ENCODE measurements around the gene CLEC3A. TPM values are rescaled to one million over a fixed set of nuclear protein-coding genes. Genes with fewer than 3 reads are reported as not detected.
"Not testable (repeated sequence)": the region's sequence is repeated elsewhere in the genome, so short reads cannot be mapped to it uniquely, and the experiment has no call there.

The CLEC3A gene, protein sequence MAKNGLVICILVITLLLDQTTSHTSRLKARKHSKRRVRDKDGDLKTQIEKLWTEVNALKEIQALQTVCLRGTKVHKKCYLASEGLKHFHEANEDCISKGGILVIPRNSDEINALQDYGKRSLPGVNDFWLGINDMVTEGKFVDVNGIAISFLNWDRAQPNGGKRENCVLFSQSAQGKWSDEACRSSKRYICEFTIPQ
- total RNA-seq: not detected in 2 replicates

DNA sequence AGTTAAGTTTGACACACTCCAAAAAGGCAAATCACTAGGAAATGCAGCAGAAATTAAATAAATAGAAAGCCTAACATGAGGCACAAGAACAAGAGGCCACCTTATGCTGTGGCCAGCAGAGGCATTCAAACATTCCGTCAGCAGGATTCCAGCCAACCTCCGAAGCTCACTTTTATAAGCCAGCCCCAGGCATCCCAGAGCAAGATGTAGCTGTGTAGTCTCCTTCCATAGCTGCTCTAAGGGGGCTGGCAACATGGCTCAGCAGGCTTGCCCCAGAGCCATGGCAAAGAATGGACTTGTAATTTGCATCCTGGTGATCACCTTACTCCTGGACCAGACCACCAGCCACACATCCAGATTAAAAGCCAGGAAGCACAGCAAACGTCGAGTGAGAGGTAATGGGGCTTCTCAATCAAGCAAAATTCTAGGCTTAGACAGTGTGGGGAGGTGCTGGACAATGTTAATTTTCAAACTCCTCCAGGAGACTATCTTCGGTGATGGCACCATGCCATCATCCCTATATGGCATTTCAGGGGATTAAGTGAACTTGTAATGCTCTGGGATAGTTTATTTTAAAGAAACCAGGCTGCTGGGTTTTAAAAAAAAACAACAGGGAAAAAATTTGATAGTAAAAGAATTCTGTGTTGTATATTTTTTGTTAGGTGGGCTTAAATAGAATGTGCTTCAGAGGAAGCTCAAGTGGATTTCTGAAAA, at the start of gene CLEC3A:
Gene CLEC3A, plus strand, starts transcription at position 202 of the 714 bp plus-strand sequence. Its CDS starts 79 bp downstream, at position 281.
- no peak for DNase-seq

DNA sequence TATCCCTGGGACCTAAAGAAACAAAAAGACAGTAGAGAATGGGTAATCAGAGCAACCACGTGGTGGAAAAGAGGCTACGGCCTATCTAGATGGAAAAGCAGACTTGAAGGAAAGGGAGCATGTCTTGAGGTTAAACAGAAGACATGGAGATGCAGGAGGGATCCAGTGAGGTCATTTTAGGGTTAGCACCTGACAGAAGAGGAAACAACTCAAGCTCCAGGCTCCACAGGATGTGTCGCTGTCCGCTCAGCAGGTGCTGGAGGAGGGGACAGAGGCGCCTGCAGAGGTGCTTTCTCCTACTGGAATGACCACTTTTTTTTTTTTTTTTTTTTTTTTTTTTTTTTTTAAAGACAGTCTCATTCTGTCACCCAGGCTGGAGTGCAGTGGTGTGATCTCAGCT, 47.5 kb upstream of the CLEC3A start:
- peak; percentile 31 for DNase-seq

DNA sequence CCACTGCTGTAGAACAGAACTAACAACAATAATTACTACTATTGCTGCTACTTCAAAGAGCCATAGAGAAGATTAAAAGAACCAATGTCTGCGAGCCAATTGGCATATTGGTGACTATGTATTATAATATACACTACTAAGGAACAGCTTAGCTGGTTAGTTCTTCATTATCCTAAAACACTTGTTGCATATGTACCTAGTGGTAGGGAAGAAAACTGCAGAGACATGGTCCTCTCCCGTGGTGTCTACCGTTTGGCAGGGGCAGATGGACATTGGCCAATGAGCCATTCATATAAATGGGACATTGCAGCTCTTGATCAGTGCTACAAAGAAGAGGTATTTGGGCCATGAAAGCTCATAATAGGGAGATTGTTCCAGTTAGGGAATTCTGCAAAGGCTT, 46.4 kb upstream of the CLEC3A start:
- DNase-seq: no peak

DNA sequence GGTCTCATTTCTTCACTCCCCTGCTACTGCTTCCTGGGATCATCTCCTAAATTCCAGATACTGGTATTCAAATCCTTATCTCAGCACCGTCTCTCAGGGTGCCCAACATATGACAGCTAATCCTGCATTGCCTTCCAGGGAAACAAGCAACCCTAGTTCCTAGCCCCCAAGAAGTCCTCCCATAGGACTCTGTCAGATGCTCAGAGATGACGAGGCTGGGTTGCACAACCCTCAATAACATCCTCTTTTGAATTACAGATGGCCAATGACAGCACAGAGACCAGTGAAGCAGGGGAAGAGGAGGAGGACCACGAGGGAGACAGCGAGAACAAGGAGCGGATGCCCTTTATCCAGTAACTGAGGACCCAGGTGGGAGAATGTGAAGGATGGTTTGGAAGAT, 45.0 kb upstream of the CLEC3A start:
- no peak for DNase-seq

DNA sequence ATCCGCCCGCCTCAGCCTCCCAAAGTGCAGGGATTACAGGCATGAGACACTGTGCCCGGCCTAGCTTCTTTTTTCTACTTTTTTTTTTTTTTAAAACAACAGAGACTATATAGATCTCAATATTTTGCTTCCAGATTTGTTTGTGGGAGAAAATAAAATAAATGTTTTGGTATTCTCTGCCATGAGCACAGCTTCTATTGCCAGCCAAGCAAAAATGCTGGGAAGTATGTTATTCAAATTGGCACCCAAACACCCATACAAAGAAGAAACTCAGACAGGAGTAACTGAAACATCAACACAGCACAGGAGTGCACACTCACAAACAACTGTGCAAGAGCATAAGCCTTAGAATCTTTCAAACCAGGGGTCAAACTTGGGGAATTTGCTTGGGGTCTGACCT, 37.2 kb upstream of the CLEC3A start:
- no peak for DNase-seq

DNA sequence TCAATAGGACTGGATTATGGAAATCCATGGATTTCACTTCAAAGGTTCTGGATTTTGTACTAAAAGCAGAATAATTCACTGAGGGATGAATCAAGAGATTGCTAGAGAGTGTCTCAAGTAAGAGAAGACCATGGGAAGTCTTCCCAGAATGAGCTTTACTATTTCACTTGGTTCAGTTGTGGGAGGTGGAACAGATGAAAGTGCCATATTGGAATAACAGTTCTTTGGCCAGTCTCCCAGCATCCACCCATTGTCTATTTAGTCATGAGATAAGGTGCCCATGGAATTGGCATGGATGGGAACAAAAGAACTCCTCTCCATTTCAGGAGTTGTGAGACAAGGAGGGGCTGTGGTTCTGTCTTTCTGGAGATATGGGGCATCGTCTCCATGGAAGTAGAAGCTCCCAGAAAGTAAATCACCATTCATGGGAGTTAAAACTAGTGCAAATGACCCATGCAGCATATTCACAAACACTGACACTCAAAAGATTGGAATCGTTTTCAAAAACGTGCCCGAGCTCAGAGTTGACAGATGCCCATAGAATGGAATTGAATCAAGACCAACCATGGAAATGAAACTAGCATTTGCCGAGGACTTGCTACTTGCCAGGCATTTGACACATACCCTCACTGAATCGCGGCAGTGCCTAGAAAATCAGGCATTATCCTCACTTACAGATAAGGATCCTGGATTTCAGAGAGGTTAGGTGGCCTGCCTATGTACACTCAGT, 36.2 kb upstream of the CLEC3A start:
- DNase-seq: no peak

DNA sequence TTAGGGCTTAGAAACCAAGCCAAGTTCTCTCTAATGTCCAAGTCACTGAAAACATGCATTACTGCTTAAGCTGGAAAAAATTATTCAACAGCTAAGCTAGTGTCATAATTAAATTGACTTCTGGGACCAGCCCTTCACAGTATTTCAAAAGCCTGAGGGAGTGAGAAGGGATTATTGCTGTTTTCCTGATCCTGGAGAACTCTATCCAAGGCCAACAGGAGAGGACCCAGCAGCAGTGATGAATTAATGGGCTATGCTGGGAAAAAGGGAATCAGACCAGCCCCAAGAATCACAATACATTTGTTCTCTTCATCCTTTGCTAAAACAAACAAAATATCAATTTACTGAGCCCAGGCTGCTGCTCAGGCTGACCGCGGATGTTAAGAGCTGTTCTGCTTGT, 34.5 kb upstream of the CLEC3A start:
- DNase-seq: no peak

DNA sequence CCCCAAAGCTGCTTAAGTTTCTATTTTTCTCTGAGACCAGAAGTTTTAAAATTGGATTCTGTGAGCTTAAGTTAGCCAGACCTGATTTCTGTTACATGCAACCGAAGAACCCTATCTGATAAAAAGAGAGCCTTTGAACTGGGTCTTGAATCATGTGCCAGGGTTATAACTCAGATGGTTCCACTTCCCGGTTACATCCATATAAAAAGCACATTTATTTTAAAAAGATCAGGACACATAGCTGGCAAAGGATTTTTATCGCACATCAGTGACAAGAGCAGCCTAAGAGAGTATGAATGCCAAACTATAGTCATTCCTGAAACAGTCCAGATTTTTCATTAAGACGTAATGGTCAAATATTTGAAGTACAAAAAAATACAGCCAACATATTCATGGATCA, 32.5 kb upstream of the CLEC3A start:
- no peak for DNase-seq

DNA sequence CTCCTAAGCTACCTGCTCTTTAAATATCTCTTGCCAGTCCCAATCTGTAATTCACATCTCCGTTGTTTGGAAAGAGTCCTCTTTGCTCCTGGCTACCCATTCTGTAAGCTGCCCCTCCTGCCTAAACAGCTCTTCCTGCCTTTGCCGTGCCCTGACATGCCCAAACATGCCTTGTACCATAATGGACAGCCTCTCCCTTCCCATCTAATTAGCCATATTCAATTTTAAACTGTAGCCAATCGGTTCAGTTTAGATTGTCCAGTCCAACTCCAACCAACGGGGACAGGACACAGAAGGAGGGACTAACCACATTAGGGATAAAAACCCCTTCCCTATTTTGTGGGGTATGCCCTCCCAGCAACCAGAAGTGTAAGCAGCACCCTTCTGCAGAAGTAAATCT, 30.6 kb upstream of the CLEC3A start:
- no peak for DNase-seq

DNA sequence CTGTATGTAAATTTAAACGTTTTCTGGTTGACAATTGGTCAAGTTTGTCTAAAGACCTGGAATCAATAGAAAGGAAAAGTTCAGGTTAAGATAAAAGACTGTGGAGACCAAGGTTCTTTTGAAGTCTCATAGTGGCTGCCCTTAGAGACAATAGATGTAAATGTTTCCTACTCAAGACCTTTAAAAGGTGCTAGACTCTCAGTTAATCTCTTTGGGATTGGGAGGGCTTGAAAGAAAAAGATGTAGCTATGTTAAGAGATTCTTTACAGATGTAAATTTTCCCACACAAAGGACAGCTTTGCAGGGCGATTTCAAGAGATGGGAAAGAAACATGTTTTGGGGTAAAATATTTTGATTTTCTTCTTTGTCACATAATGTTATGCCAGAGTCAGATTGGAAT, 30.0 kb upstream of the CLEC3A start:
- not testable (repeated sequence) for DNase-seq

DNA sequence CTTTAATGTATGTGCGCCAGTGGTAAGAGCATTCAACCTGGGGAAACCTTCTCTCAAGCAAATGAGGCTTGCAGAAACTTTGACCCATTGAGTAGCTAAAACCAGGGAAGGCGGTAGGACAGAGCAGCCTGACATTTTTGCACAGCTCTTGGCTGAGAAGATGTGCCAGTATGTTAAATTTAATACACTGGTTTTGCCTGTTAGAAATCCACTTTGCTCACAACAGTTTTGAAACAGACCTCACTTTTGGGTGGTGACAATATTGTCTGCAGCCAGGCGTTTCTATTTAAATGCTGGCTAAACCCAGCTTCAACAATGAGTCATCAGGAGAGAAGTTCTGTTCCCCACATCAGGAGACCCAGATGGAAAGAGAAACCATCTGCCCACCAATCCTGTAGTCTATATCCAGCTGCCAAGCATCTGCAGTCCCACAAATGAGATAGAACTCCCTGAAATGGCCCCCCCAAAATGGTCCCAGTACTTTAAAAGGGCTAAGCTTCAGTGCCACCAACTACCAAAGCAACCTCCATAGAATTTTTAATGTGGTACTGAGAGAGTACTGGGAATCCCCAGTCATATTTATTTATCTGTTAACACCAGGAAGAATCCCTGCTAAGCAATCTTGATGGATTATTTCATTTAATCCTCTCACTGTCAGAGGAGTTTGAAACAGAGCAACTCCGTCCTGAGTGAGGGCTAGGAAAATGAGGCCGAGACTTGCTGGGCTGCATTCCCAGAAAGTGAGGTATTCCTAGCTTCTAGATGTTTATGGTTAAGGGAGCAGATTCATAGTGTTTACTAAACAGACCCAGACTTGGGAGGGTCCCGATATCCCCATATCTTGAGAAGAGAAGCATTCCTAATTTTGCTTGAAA, 29.0 kb upstream of the CLEC3A start:
- DNase-seq: no peak

DNA sequence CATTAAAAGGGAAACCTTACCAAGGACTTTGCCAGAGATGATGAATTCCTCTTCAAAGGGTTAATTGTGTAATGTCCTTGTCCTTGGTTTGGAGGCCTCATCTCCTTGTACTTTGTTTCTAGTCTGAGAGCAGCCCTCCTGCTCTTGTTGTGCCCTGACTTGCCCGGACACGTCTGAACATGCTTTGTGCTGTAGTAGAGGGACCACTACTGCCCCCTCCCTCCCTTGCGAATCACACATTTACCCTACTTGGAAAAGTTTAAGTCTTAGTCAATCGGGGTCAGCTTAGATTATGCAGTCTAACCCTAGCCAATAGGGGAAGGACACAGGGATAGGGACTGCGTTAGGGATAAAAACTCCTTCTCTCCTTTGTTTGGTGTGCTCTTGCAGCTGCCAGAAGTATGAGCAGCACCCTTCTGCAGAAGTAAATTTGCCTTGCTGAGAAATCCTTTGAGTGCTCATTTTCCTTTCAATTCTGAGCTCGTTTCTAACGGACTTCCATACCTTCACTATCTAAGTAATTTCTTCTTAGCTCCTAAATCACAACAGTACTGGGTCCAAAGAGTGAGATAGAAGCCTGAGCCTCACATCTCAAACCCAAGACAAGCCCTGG, 26.4 kb upstream of the CLEC3A start:
- DNase-seq: no peak

DNA sequence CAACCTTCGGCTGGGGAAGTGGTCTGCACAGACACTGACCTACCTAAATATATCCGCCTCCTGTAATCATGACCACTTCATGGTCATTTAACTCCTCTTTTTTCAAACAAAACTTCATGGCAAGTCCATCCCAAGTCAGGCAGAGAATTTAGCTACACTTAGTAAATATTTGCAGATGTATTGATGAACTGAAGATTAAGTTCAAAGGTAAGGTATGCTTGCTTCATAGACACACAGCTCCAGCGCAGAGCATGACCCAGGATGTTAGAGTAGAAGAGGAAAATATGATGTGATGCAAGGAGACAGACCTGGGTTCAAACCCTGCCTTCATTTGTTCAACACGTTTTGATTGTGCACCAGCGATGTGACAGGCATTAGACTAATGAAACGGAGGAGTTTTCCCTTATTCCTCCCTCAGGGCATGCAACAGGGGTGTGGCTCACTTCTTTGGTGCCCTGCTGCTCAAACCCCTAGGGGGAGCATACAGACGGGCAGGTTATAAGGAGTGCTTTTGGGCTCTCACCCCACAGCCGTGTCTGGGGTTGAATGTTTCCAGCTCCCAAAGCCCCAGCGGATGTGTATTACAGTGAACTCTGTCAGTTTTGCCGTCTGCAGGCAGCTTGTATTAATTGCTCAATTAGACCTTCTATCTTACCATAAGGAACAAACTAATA, 23.9 kb upstream of the CLEC3A start:
- DNase-seq: no peak

DNA sequence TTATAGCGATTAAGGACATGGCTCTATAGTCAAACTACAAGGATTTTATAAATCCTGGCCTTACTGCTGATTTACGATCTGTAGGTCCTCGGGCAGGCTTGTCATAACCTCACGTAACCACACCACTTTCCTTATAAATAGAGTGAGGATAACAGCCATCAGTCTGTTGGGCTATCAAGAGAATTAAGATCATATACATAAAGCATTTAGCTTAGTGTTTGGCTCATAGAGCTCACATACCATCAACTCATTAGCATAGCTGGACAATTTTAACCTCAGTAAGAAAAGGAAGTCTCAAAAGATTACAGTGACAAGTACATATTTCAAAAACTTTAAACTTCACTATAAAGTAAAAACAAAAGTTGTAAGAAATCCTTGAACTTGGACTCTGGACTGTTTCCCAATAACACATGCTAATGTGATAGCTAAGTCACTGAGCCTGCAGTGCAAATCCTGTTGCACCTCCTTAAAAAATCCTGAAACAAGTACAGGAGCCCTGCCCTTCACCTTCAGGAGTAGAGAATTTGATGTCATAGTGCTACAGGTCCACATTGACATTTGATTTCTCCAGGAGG, 20.8 kb upstream of the CLEC3A start:
- DNase-seq: no peak

DNA sequence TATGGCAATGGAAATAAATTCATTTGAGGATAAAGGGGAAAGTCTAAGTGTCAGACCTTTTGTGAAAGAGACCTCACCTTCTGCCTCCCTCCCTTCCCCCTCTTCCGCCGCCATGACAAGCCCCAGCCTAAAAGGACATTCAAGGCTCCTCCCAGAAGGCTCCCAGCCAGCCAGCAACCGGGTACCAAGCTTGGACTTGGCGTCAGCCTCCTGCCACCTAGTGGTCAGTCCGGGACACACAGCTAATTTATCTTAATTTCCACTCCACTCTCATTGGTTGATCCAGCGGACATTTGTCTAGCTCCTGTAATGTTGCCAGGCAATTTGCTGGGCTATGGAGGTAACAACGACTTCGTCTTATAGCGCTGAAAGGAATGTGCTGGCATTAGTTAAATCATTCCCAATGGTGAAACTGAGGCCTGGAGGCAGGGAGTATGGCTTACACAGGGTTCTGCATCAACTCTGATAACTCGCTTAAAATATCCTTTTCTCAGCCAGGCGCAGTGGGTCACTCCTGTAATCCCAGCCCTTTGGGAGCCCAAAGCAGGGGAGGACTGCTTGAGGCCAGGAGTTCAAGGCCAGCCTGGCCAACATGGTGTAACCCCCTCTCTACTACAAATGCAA, 19.3 kb upstream of the CLEC3A start:
- DNase-seq: peak; percentile 95

DNA sequence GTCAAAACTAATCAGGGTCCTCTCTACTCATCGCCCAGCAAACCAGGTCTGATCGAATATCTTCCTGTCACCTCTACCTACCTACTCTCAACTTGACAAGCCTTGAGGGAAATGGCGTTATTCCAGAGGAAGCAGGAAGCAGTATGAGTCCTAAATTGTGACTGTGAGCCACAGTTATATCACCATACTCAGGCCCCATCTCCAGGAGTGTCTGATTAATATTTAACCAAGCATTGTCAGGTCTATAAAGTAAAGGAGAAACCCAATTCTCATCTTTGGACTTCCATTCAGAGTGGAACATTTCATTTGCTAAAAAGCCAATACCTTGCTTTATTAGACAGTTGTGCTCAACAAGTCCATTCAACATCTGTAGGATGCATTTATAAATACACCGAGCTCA, 17.8 kb upstream of the CLEC3A start:
- no peak for DNase-seq

DNA sequence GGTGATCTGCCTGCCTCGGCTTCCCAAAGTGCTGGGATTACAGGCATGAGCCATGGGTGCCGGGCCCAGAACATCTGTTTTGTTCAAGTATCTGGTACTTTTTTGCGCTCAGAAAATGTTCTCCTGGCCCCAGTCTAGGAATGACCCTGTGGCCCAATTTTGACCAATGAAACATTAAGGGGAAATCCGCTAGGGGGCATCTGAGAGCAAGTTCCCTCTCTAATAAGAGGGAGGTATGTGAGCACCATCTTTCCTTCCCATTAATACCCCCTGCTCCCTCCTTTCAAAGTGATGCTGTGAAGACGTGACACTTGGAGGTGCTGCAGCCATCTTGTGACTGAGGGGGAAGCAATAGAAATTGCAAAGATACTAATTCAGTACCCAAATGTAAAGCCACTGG, 16.5 kb upstream of the CLEC3A start:
- DNase-seq: peak; percentile 20

DNA sequence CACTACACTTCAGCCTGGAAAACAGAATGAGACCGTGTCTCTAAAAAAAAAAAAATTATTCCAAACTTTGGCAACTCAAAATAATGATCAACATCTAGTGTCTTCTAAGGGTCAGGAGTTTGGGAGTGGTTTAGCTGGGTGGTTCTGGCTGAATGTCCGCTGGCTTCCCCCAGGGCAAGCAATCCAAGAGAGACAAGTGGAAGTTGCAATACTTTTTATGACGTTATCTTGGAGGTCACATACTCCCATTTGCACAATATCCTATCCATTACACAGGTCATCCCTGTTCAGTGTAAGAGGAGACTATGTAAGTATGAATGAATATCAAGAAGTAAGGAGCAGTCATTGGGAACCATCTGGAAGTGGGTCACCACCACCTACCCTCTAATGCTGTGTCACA, 15.2 kb upstream of the CLEC3A start:
- no peak for DNase-seq

DNA sequence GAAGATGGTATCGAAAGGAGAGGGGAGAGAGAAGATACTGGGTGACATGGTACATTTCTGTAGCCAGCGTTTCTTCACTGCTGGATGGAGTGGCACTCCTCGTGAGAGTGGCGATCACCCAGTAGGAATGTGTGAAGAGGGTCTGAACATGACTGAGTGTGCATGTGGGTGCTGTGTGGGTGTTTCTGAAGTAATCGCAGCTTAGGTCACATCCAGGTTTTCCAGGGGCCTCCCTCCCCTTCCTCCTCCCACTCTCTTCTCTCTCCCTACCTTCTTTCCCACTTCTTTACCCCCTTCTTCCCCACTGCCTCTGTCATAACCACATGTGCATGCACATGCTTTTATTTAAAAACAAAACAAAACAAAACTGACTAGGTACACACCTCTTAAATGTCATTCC, 1.8 kb downstream of the CLEC3A start:
- no peak for DNase-seq

DNA sequence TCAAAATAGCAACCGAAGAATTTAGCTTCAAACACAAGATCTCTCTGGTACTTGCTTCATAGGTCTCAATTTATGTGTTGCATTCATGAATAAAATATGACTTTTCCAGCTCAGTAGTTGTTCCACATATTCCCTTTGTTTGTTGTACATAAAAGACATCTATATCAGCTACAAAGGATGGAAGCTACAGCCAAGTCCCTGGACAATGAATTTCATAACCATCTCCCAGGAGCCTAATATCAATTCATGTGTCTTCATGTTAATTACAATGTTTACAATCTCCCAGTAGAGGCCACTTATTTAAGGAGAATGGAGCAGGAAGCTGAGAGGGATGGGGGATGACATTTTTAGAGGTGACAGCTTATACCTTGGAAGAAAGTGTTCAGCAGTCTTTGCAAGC, 3.3 kb downstream of the CLEC3A start:
- DNase-seq: no peak

DNA sequence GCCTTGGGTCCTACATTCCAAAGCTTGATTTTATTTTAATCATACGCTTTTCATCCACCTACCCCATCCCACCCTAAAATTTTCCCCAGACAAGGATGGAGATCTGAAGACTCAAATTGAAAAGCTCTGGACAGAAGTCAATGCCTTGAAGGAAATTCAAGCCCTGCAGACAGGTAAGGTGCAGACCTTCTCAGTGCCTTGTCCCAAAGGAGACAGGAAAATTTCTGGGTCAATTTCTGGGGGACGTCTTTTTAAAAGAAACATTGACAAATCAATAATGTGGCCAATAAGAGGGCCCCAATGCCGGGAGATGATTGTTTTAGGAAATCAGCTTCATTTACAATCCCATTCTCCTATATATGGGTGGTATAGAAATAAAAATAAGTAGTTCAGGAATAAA, 5.7 kb downstream of the CLEC3A start:
- DNase-seq: no peak

Measured in dermis blood vessel endothelial cell (primary cell).